Measurements from ENCODE around the gene GHRL.

GRCh38 chr3:10292505-10293419, at the start of gene GHRL:
- TF ChIP-seq POLR2A (IDR thresholded peaks at IDR 0.05) = no peak
- TF ChIP-seq, protein P1, sequence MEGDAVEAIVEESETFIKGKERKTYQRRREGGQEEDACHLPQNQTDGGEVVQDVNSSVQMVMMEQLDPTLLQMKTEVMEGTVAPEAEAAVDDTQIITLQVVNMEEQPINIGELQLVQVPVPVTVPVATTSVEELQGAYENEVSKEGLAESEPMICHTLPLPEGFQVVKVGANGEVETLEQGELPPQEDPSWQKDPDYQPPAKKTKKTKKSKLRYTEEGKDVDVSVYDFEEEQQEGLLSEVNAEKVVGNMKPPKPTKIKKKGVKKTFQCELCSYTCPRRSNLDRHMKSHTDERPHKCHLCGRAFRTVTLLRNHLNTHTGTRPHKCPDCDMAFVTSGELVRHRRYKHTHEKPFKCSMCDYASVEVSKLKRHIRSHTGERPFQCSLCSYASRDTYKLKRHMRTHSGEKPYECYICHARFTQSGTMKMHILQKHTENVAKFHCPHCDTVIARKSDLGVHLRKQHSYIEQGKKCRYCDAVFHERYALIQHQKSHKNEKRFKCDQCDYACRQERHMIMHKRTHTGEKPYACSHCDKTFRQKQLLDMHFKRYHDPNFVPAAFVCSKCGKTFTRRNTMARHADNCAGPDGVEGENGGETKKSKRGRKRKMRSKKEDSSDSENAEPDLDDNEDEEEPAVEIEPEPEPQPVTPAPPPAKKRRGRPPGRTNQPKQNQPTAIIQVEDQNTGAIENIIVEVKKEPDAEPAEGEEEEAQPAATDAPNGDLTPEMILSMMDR (IDR thresholded peaks at IDR 0.05) = no peak

Data from upper lobe of left lung (tissue), 4 donors.